HEK293 (cell line): ENCODE results near the gene ELAPOR2.
A peak's percentile ranks its signal among the peaks of the same experiment; 100 is the strongest.
"Not testable (repeated sequence)": the region's sequence is repeated elsewhere in the genome, so short reads cannot be mapped to it uniquely, and the experiment has no call there.

Source experiments
- CTCF ChIA-PET: fragments of 350-600 bp; formaldehyde crosslinking; extraction: SDS; loops from one replicate; lab custom pipeline; 2021; ENCODE audit warnings: antibody characterized with exemption; lab: Yijun Ruan, JAX
- POLR2A ChIA-PET: fragments of 300-600 bp; formaldehyde crosslinking; extraction: SDS; loops from one replicate; lab custom pipeline; 2020; ENCODE audit warnings: antibody characterized with exemption, inconsistent platforms; lab: Yijun Ruan, JAX
- H3K27ac ChIP-seq: fragments of 200-500 bp; sonication (Bioruptor generic); 2 replicates; pipeline ENCODE4 v1.5.1; 2014; ENCODE audit warnings: low read depth, low read length, control low read depth, inconsistent platforms; ENCODE audit errors: extremely low read depth
- H3K36me3 ChIP-seq, 2 experiments: fragments of 200-500 bp in 1 of 2; sonication (Bioruptor generic) in 1 of 2; 1 replicate in 1 of 2; 2 replicates in 1 of 2; pipeline ENCODE4 v1.5.1; 2014 to 2017; ENCODE audit warnings: inconsistent platforms in 2 of 2, low read length in 2 of 2; ENCODE audit not compliant: control insufficient read depth in 2 of 2, insufficient read depth in 1 of 2
- H3K4me1 ChIP-seq: fragments of 200-500 bp; sonication (Bioruptor generic); 2 replicates; pipeline ENCODE4 v1.5.1; 2014; ENCODE audit warnings: mild to moderate bottlenecking, low read length, inconsistent platforms; ENCODE audit not compliant: control insufficient read depth, insufficient read depth
- H3K4me3 ChIP-seq: 2 replicates; pipeline ENCODE4 v1.5.1; 2011; ENCODE audit warnings: low read depth, mild to moderate bottlenecking, control low read depth, low read length, moderate library complexity
- H3K9me3 ChIP-seq: fragments of 200-500 bp; sonication (Bioruptor generic); 2 replicates; pipeline ENCODE4 v1.5.1; 2014; ENCODE audit warnings: low read depth, low read length, inconsistent platforms; ENCODE audit not compliant: control insufficient read depth, insufficient read depth
- FEZF1 ChIP-seq: fragments of 450-650 bp; formaldehyde crosslinking; IDR thresholded peaks from 2 replicates; pipeline ENCODE4 v1.5.1; 2016; ENCODE audit warnings: missing biosample characterization, missing genetic modification characterization
- HOXD13 ChIP-seq: sonication (generic); formaldehyde crosslinking; IDR thresholded peaks from 2 replicates; pipeline ENCODE4 v1.8.0; 2022; ENCODE audit warnings: missing genetic modification reagents, borderline replicate concordance
- REST ChIP-seq: fragments of 450-650 bp; formaldehyde crosslinking; IDR thresholded peaks from 2 replicates; pipeline ENCODE4 v1.5.1; 2016; ENCODE audit warnings: missing biosample characterization, missing genetic modification characterization
- SALL2 ChIP-seq: fragments of 450-650 bp; formaldehyde crosslinking; IDR thresholded peaks from 2 replicates; pipeline ENCODE4 v1.5.0; 2017; ENCODE audit warnings: missing biosample characterization, mild to moderate bottlenecking, missing genetic modification characterization, borderline replicate concordance
- TCF7L2 ChIP-seq: IDR thresholded peaks from 2 replicates; pipeline ENCODE4 v1.6.1; 2011; ENCODE audit warnings: low read depth, mild to moderate bottlenecking, inconsistent platforms, low read length, moderate library complexity, borderline replicate concordance
- TRIM28 ChIP-seq: IDR thresholded peaks from 2 replicates; pipeline ENCODE4 v1.6.1; 2011; ENCODE audit warnings: low read length, control low read depth, borderline replicate concordance
- ZNF146 ChIP-seq: fragments of 450-650 bp; formaldehyde crosslinking; IDR thresholded peaks from 2 replicates; pipeline ENCODE4 v1.5.1; 2016; ENCODE audit warnings: missing biosample characterization, missing genetic modification characterization
- ZNF184 ChIP-seq: fragments of 450-650 bp; IDR thresholded peaks from 2 replicates; pipeline ENCODE4 v1.5.1; 2018; ENCODE audit warnings: missing biosample characterization, mild to moderate bottlenecking, missing genetic modification characterization
- ZNF239 ChIP-seq: fragments of 450-650 bp; formaldehyde crosslinking; IDR thresholded peaks from 2 replicates; pipeline ENCODE4 v1.5.1; 2016; ENCODE audit warnings: missing biosample characterization, missing genetic modification characterization
- ZNF248 ChIP-seq: fragments of 450-650 bp; formaldehyde crosslinking; IDR thresholded peaks from 2 replicates; pipeline ENCODE4 v1.5.1; 2017; ENCODE audit warnings: missing biosample characterization, missing genetic modification characterization
- ZNF549 ChIP-seq: fragments of 450-650 bp; IDR thresholded peaks from 2 replicates; pipeline ENCODE4 v1.5.1; 2018; ENCODE audit warnings: missing biosample characterization, missing genetic modification characterization, mild to moderate bottlenecking, inconsistent platforms, moderate library complexity
- ZNF610 ChIP-seq: fragments of 450-650 bp; formaldehyde crosslinking; IDR thresholded peaks from 2 replicates; pipeline ENCODE4 v1.5.1; 2016; ENCODE audit warnings: missing biosample characterization, missing genetic modification characterization, borderline replicate concordance
- ZNF626 ChIP-seq: fragments of 450-650 bp; sonication (Bioruptor Pico); formaldehyde crosslinking; IDR thresholded peaks from 2 replicates; pipeline ENCODE4 v1.5.1; 2018; ENCODE audit warnings: missing biosample characterization, missing genetic modification characterization, inconsistent platforms
- ZNF677 ChIP-seq: fragments of 450-650 bp; IDR thresholded peaks from 2 replicates; pipeline ENCODE4 v1.5.0; 2018; ENCODE audit warnings: missing biosample characterization, mild to moderate bottlenecking, missing genetic modification characterization, moderate library complexity
- TF ChIP-seq, protein P1 (sequence below): fragments of 450-650 bp; formaldehyde crosslinking; conservative IDR thresholded peaks from 2 replicates; pipeline ENCODE4 v1.5.1; 2016; ENCODE audit warnings: low read depth, missing biosample characterization, missing genetic modification characterization
- TF ChIP-seq, protein P2 (sequence below): fragments of 450-650 bp; formaldehyde crosslinking; IDR thresholded peaks from 2 replicates; pipeline ENCODE4 v1.5.1; 2016; ENCODE audit warnings: missing biosample characterization, missing genetic modification characterization
- TF ChIP-seq, protein P3 (sequence below): fragments of 450-650 bp; formaldehyde crosslinking; IDR thresholded peaks from 2 replicates; pipeline ENCODE4 v1.5.1; 2016; ENCODE audit warnings: missing biosample characterization, missing genetic modification characterization
- TF ChIP-seq, protein P4 (sequence below): IDR thresholded peaks from 2 replicates; pipeline ENCODE4 v1.6.1; 2011; ENCODE audit warnings: mild to moderate bottlenecking, low read depth, low read length, borderline replicate concordance

Gene ELAPOR2

GRCh38 chr7:87100326-87100725 lies 40.9 kb upstream of the ELAPOR2 start (continued):
- TF ChIP-seq, protein P1, sequence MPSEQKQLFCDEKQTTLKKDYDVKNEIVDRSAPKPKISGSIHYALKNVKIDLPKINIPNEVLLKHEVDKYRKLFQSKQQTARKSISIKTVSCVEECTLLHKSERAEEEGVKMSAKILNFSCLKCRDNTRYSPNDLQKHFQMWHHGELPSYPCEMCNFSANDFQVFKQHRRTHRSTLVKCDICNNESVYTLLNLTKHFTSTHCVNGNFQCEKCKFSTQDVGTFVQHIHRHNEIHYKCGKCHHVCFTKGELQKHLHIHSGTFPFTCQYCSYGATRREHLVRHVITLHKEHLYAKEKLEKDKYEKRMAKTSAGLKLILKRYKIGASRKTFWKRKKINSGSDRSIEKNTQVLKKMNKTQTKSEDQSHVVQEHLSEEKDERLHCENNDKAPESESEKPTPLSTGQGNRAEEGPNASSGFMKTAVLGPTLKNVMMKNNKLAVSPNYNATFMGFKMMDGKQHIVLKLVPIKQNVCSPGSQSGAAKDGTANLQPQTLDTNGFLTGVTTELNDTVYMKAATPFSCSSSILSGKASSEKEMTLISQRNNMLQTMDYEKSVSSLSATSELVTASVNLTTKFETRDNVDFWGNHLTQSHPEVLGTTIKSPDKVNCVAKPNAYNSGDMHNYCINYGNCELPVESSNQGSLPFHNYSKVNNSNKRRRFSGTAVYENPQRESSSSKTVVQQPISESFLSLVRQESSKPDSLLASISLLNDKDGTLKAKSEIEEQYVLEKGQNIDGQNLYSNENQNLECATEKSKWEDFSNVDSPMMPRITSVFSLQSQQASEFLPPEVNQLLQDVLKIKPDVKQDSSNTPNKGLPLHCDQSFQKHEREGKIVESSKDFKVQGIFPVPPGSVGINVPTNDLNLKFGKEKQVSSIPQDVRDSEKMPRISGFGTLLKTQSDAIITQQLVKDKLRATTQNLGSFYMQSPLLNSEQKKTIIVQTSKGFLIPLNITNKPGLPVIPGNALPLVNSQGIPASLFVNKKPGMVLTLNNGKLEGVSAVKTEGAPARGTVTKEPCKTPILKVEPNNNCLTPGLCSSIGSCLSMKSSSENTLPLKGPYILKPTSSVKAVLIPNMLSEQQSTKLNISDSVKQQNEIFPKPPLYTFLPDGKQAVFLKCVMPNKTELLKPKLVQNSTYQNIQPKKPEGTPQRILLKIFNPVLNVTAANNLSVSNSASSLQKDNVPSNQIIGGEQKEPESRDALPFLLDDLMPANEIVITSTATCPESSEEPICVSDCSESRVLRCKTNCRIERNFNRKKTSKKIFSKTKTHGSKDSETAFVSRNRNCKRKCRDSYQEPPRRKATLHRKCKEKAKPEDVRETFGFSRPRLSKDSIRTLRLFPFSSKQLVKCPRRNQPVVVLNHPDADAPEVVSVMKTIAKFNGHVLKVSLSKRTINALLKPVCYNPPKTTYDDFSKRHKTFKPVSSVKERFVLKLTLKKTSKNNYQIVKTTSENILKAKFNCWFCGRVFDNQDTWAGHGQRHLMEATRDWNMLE (tag by site-specific recombination): no peak
- TF ChIP-seq ZNF626 (tag by site-specific recombination) (no peak), HOXD13 (CRISPR knock-in tag) (no peak), SALL2 (tag by site-specific recombination) (no peak), TRIM28 (no peak)
- TF ChIP-seq, protein P2, sequence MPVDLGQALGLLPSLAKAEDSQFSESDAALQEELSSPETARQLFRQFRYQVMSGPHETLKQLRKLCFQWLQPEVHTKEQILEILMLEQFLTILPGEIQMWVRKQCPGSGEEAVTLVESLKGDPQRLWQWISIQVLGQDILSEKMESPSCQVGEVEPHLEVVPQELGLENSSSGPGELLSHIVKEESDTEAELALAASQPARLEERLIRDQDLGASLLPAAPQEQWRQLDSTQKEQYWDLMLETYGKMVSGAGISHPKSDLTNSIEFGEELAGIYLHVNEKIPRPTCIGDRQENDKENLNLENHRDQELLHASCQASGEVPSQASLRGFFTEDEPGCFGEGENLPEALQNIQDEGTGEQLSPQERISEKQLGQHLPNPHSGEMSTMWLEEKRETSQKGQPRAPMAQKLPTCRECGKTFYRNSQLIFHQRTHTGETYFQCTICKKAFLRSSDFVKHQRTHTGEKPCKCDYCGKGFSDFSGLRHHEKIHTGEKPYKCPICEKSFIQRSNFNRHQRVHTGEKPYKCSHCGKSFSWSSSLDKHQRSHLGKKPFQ (tag by site-specific recombination): no peak
- TF ChIP-seq, protein P3, sequence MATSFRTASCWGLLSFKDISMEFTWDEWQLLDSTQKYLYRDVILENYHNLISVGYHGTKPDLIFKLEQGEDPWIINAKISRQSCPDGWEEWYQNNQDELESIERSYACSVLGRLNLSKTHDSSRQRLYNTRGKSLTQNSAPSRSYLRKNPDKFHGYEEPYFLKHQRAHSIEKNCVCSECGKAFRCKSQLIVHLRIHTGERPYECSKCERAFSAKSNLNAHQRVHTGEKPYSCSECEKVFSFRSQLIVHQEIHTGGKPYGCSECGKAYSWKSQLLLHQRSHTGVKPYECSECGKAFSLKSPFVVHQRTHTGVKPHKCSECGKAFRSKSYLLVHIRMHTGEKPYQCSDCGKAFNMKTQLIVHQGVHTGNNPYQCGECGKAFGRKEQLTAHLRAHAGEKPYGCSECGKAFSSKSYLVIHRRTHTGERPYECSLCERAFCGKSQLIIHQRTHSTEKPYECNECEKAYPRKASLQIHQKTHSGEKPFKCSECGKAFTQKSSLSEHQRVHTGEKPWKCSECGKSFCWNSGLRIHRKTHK (tag by site-specific recombination): no peak

- POLR2A ChIA-PET, H3K36me3 ChIP-seq, H3K4me1 ChIP-seq: not testable (repeated sequence)
- TF ChIP-seq ZNF146 (tag by site-specific recombination): peak; percentile 56; the same call in 1 of the 2 replicates
- TF ChIP-seq, all 188 proteins: peak for 1; not testable (repeated sequence) for 187
- H3K4me3 ChIP-seq, CTCF ChIA-PET, H3K27ac ChIP-seq, H3K9me3 ChIP-seq: not testable (repeated sequence)
These were observed 37.9 kb upstream of the ELAPOR2 start for GRCh38 chr7:87097375-87097774.

DNA sequence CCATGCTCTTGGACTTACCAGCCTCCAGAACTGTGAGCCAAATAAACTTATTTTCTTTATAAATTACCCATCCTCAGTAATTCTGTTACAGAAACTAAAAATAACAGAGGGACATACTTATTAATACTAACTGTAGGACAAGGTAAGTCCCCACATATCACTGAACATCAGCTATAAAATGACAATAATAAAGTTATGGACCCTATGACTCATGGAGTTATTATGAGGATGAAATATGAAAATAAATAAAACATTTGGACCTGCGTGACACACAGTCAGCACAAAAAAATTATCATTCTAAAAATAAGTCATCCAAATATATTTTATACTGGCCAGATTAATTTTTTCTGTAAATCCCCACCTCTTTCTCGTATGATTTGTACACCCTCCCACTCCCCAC lies 34.9 kb upstream of the ELAPOR2 start:
- no peaks in the 10 kb centered on the region for H3K9me3 ChIP-seq
- no peak for TF ChIP-seq TCF7L2
- TF ChIP-seq ZNF677 (tag by site-specific recombination): no peak
- no peak for TF ChIP-seq FEZF1
- TF ChIP-seq REST (tag by site-specific recombination): no peak
- TF ChIP-seq, protein P4, sequence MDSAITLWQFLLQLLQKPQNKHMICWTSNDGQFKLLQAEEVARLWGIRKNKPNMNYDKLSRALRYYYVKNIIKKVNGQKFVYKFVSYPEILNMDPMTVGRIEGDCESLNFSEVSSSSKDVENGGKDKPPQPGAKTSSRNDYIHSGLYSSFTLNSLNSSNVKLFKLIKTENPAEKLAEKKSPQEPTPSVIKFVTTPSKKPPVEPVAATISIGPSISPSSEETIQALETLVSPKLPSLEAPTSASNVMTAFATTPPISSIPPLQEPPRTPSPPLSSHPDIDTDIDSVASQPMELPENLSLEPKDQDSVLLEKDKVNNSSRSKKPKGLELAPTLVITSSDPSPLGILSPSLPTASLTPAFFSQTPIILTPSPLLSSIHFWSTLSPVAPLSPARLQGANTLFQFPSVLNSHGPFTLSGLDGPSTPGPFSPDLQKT: no peak
- TF ChIP-seq ZNF184 (tag by site-specific recombination): no peak
- no peak for TF ChIP-seq ZNF239
- TF ChIP-seq ZNF610 (tag by site-specific recombination): no peak
- no peak for TF ChIP-seq ZNF549 (tag by site-specific recombination)
- no peak for TF ChIP-seq ZNF248 (tag by site-specific recombination)
- H3K4me1 ChIP-seq: no peaks in the 10 kb centered on the region
- H3K4me3 ChIP-seq: no peak overlapping the region
- no peaks in the 10 kb centered on the region for H3K36me3 ChIP-seq
- no peak overlapping the region for H3K27ac ChIP-seq
- ChIA-PET CTCF (no interaction called here), POLR2A (no interaction called here)
